Skeletal muscle tissue (tissue), 4 donors: ENCODE data around the gene USP30. TPM values are rescaled to one million over a fixed set of nuclear protein-coding genes. Genes with fewer than 3 reads are reported as not detected.
A peak's percentile ranks its signal among the peaks of the same experiment; 100 is the strongest.

Experiments used
- H3K27ac ChIP-seq: one replicate; pipeline ENCODE4 v1.7.0; 2013; ENCODE audit warnings: mild to moderate bottlenecking, low read depth, low read length, inconsistent platforms
- H3K27me3 ChIP-seq, 3 donors: one replicate each; pipeline ENCODE4 v1.7.0; 2013; ENCODE audit warnings: low read length in 3 of 3; ENCODE audit not compliant: control insufficient read depth in 3 of 3, insufficient read depth in 3 of 3
- H3K36me3 ChIP-seq, 3 donors: one replicate each; pipeline ENCODE4 v1.7.0; 2013; ENCODE audit warnings: low read length in 3 of 3; ENCODE audit not compliant: control insufficient read depth in 3 of 3, insufficient read depth in 3 of 3
- H3K4me1 ChIP-seq, 3 donors: one replicate each; pipeline ENCODE4 v1.7.0; 2013; ENCODE audit warnings: low read length in 3 of 3, mild to moderate bottlenecking in 3 of 3; ENCODE audit not compliant: control insufficient read depth in 3 of 3, insufficient read depth in 3 of 3
- H3K4me3 ChIP-seq, 3 donors: one replicate each; pipeline ENCODE4 v1.7.0; 2013; ENCODE audit warnings: low read length in 3 of 3
- H3K9ac ChIP-seq, 3 donors: one replicate each; pipeline ENCODE4 v1.7.0; 2013; ENCODE audit warnings: low read length in 3 of 3, mild to moderate bottlenecking in 3 of 3, moderate library complexity in 2 of 3, low read depth in 1 of 3
- H3K9me3 ChIP-seq, 3 donors: one replicate each; pipeline ENCODE4 v1.7.0; 2013; ENCODE audit warnings: low read length in 3 of 3; ENCODE audit not compliant: control insufficient read depth in 3 of 3
- total RNA-seq: library from RNA; depleted of rRNA; stranded (reverse); fragments of >200 nt; gene quantifications from one replicate; pipeline ENCODE4 v1.2.3, GENCODE V29; 2014
- donor health status: Osteomylitis.

USP30 gene
- total RNA-seq, 1 donor from 2014 or later: 12.0 TPM

DNA sequence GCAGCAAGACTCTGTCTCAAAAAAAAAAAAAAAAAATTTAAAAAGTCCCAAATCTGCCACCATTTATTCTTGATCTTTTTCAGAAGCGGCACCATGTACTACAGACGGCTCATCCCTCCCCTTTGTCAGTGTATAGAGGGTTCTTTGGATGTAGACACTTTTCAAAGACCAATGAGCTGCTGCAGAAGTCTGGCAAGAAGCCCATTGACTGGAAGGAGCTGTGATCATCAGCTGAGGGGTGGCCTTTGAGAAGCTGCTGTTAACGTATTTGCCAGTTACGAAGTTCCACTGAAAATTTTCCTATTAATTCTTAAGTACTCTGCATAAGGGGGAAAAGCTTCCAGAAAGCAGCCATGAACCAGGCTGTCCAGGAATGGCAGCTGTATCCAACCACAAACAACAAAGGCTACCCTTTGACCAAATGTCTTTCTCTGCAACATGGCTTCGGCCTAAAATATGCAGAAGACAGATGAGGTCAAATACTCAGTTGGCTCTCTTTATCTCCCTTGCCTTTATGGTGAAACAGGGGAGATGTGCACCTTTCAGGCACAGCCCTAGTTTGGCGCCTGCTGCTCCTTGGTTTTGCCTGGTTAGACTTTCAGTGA, 57.5 kb downstream of the USP30 start:
- Histone ChIP-seq H3K27ac (no peak overlapping the region), H3K27me3 (no peaks in the 10 kb centered on the region), H3K4me3 (no peak overlapping the region), H3K9ac (no peak overlapping the region), H3K9me3 (no peaks in the 10 kb centered on the region), H3K4me1 (peaks cover 20 to 34% (median 20%) of the 10 kb centered on the region in 3 donors), H3K36me3 (peaks cover 12 to 32% (median 18%) of the 10 kb centered on the region in 3 donors)

DNA sequence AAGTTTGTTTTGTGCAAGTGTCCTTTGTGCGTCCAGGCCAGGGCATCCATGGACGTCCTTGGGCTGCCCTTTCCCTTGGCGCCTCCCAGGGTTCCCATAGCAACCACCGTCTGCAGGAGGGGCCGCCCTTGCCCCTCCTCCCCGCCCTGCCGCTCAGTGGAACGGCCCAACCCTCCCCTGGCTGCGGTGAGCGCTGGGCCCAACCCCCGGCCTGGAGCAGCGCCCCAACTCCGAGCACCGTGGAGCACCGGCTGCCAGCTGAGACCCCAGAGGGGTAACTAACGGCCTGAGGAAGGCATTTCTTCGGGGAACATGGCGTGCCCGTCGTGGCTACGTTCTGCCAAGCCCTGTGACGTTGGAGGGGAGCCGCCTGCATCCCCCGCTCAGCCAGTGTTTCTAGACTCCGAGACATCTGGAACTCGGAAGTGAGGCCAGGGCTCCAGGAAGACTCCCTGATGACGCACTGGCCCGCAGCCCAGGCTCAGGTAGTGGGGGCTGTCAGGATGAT, 58.7 kb downstream of the USP30 start:
- H3K4me3 ChIP-seq: peak overlapping the region; percentile 78 to 88 (median 81)
- no peaks in the 10 kb centered on the region for H3K27me3 ChIP-seq
- H3K27ac ChIP-seq: peak overlapping the region; percentile 90
- H3K9me3 ChIP-seq: no peaks in the 10 kb centered on the region
- peak overlapping the region; percentile 59 to 89 (median 73) for H3K9ac ChIP-seq
- peaks cover 29 to 46% (median 32%) of the 10 kb centered on the region in 3 donors for H3K4me1 ChIP-seq
- H3K36me3 ChIP-seq: peaks cover 6 to 21% (median 6%) of the 10 kb centered on the region in 3 donors

DNA sequence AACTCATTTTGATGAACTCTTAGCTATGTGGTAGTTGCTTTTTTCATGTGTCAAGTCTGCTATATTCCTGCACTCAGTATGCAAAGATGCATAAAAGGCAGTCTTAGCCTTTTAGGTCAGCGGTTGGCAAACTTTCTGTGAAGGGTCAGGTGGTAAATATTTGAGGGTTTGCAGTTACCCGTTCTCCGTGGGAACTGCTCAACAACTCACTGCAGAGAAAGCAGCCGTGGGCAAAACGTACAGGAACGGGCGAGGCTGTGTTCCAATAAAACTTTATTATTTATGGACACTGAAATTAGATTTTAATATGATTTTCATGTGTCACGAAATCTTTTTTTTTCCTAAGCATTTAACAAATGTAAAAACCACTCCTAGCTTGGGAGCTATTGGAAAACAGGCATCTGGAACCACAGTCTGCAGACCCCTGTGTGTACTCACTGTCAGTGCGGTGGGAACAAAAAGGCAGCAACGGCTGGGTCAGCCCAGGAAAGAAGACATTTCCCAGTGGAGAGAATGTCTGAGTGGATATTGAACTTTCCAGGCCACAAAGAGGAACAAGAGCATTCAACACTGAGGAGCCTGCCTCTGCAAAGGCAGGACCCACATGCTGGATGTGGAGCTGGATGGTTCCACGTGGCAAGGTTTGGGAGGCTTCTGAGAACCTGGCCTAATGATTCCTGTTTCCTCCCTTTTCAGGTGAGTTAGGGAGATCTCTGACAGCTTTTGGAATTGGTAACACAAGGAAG, 60.5 kb downstream of the USP30 start:
- Histone ChIP-seq H3K4me3 (no peak overlapping the region), H3K9ac (no peak overlapping the region), H3K4me1 (peaks cover 37 to 53% (median 44%) of the 10 kb centered on the region in 3 donors), H3K36me3 (peaks cover 2 to 12% (median 3%) of the 10 kb centered on the region in 3 donors), H3K9me3 (no peaks in the 10 kb centered on the region), H3K27me3 (no peaks in the 10 kb centered on the region), H3K27ac (no peak overlapping the region)

DNA sequence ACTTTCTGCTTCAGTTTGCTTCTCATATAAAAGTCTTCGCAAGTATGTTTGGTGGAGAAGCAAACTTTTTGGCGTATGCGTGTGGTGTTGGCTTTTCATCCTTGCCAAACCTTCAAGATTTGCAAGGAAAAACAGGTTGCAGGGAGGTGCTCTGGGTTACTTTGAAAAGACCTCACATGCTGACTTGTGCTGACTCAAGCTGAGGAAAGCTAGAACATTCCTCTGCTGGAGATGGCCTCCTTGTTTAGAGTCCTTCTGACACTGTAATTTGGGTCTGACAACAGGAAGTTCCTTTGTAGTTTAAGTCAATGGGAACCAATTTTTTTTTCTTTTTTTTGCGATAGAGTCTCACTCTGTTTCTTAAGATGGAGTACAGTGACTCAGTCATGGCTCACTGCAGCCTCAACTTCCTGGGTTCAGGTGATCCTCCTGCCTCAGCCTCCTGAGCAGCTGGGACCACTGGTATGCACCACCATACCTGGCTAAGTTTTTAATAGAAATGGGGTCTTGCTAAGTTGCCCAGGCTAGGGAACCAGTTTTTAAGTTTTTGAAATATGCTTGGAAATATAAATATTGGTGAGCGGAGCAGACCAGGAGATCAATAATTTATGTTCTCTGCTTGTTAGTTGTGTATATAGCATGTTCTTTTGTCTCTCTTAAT, 61.4 kb downstream of the USP30 start:
- Histone ChIP-seq H3K9ac (no peak overlapping the region), H3K4me3 (no peak overlapping the region), H3K36me3 (peaks cover 0 to 8% (median 2%) of the 10 kb centered on the region in 3 donors), H3K9me3 (no peaks in the 10 kb centered on the region), H3K4me1 (peaks cover 41 to 58% (median 46%) of the 10 kb centered on the region in 3 donors), H3K27me3 (no peaks in the 10 kb centered on the region), H3K27ac (no peak overlapping the region)

DNA sequence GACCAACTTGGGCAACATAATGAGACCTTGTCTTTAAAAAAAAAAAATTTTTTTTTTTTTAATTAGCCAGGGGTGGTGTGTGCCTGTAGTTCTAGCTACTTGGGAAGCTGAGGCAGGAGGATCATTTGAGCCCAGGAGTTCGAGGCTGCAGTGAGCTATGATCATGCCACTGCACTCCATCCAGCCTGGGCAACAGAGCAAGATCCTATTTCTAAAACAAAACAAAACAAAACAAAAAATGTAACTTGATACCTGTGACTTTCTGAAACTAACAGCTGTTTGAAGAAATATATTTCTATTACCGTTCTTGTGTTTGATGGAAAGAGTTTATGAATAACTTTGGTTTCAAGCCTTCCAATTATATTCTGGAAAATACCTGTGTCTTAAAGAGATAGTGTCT, 62.3 kb downstream of the USP30 start:
- Histone ChIP-seq H3K36me3 (peaks cover 0 to 5% (median 2%) of the 10 kb centered on the region in 3 donors), H3K9me3 (no peaks in the 10 kb centered on the region), H3K9ac (peak overlapping the region in 1 of 3 donors; percentile 94), H3K27me3 (no peaks in the 10 kb centered on the region), H3K4me3 (peak overlapping the region in 1 of 3 donors; percentile 2), H3K4me1 (peaks cover 46 to 61% (median 47%) of the 10 kb centered on the region in 3 donors), H3K27ac (peak overlapping the region; percentile 91)

DNA sequence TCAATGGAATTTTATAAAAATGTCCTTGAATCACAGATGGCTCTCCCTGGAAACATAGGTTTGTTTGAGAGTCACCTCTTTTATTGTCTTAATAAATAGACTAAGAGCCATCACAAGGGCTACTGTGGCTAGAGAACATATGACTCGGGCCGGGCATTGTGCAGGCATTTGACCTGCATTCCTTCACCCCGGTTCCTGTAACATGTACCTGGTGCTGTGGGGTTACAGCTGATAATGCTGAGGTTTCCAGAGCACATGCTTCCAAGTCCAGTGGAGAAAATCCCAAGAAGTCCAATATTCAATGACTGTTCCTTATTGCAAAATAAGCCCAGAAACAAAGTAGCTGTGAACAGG, 63.0 kb downstream of the USP30 start:
- Histone ChIP-seq H3K9me3 (no peaks in the 10 kb centered on the region), H3K4me3 (peak overlapping the region; percentile 55 to 74 (median 56)), H3K27me3 (no peaks in the 10 kb centered on the region), H3K27ac (peak overlapping the region; percentile 91), H3K4me1 (peaks cover 50 to 66% (median 50%) of the 10 kb centered on the region in 3 donors), H3K9ac (peak overlapping the region; percentile 75 to 94 (median 86)), H3K36me3 (peaks cover 0 to 2% (median under 1%) of the 10 kb centered on the region in 3 donors)

DNA sequence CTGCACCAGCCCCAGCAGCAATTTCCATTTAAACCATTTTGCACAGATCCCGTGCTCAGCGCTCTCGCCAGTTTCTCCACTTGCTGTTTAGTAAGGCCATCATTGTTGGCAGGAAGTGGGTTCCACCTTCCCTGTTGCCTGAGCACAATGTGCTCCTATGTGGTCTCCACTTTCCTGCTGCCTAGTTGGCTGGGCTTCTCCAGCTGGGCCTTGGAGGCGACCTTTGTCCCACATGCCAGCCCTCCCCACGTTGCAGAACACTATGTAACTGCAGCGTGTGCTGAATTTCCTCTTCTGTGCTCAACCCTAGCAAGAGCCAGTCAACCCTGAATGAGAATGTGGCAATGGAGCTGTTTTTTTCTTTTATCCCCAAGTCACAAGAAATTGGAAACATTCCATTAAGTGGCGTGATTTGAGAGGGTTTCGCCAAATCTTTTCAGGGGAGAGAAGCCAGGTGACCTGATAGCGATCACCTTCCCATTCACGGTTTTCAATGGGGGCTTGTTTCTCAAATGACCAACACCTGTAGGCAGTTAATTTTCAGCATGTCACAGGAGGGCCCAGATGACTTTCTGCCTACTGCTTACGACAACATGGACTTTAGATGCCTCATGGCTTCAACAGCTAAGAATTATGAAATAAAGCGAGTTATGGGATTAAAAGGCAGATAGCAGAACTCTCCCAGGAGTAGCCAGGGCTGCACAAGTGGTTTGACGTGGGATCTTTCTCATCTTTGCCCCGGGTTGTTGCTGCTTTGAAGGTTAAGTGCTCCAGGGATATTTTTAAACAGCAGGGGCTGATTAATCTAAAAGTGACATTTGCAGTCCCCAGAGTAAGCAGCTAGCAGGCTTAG, 63.6 kb downstream of the USP30 start, which contains the start of gene ACACB:
TSS of gene ACACB (plus strand) at position 830 of the 853 bp plus-strand sequence. CDS start 22,819 bp downstream, outside the sequence.
- peak within 1 kb of the TSS; percentile 75 to 94 (median 86) for H3K9ac ChIP-seq
- H3K36me3 ChIP-seq: peaks cover 0 to 2% (median 0%) of the 10 kb centered on the region in 3 donors
- H3K9me3 ChIP-seq: no peaks in the 10 kb centered on the region
- H3K4me3 ChIP-seq: peak within 1 kb of the TSS; percentile 56 to 78 (median 74)
- peaks cover 45 to 71% (median 47%) of the 10 kb centered on the region in 3 donors for H3K4me1 ChIP-seq
- H3K27ac ChIP-seq: peak within 1 kb of the TSS; percentile 91
- no peaks in the 10 kb centered on the region for H3K27me3 ChIP-seq

DNA sequence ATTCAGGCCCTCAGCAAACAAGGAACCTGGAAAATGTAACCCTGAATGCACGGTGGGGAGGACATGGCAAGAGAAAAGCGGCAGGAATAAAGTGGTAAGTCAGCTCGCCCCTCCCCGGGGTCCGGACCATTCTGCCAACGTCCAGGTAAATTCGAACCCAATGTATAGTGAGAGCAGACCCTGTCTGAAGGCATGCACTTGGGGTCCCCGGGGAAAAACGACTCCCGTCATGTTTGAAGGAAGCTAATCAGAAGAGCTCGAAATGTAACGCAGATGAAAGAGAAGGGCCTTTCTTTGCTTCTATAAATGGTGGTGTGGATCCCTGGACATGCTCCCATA, 64.2 kb downstream of the USP30 start:
- Histone ChIP-seq H3K9ac (peak overlapping the region; percentile 75 to 94 (median 86)), H3K27ac (peak overlapping the region; percentile 91), H3K9me3 (no peaks in the 10 kb centered on the region), H3K4me1 (peaks cover 45 to 71% (median 51%) of the 10 kb centered on the region in 3 donors), H3K27me3 (no peaks in the 10 kb centered on the region), H3K4me3 (peak overlapping the region; percentile 56 to 78 (median 74)), H3K36me3 (peaks cover 0 to 6% (median 5%) of the 10 kb centered on the region in 3 donors)

DNA sequence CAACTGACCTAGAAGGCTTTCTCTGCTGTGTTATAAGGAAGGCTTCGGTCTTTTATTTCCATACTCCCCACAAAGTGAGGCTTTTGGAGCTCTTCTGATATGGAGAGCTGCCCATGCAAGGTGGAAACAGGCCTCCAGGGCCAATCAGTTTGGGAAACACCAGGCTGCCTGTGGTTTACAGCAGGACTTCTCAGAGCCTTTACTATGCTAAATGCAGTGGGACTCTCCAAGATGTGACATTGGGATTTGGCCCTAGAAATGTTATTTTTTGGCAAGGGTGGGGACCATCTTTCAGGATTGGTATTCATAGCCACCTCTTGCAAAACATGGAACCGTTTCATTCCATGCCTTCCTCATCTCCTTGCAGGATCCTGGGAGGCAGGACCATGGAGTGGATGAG, 67.7 kb downstream of the USP30 start:
- Histone ChIP-seq H3K27ac (no peak overlapping the region), H3K4me3 (no peak overlapping the region), H3K27me3 (no peaks in the 10 kb centered on the region), H3K36me3 (peaks cover 0 to 10% (median 9%) of the 10 kb centered on the region in 3 donors), H3K4me1 (peaks cover 42 to 54% (median 45%) of the 10 kb centered on the region in 3 donors), H3K9me3 (no peaks in the 10 kb centered on the region), H3K9ac (no peak overlapping the region)
